ENCODE measurements around the gene RASAL2. TPM values are rescaled to one million over a fixed set of nuclear protein-coding genes. Genes with fewer than 3 reads are reported as not detected.

RASAL2 gene
- total and polyA plus RNA-seq, 2 of the 4 experiments (the other 2 are of a cell fraction) = 13.1 to 20.6 TPM

DNA sequence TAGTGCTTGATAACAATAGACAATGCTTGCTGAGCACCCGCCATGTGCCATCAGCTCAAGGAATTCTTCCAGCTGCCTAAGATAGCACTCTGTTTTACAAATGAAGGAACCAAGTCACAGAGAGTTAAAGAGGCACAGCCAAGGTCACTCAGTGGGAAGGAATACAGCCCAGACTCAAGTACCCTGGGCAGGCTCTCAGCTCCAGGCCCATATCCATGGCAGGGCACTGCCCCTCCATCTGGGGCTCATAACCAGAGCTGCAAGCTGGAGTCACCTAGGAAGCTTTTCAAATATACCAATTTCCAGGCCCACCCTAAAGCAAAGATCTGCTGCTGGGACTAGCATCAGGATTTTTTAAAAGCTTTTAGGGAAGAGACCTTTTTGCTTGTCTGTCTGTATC lies 401.3 kb downstream of the RASAL2 start:
- H2BK20ac ChIP-seq (ENCODE audit: low read depth, low read length) = no peak overlapping the region
- no peak overlapping the region for H2AK9ac ChIP-seq (replicated peaks; ENCODE audit: low read depth, low read length, poor library complexity)
- ATAC-seq (ENCODE audit: low read depth) (no peak), DNase-seq (no peak)
- no TSS peak for BruUV-seq (replicated peaks)
- H3K23ac ChIP-seq (ENCODE audit: low read depth, low read length) = no peak overlapping the region
- ChIA-PET POLR2A (ENCODE audit: unreplicated experiment) (no interaction called here), CTCF (no interaction called here)
- no peaks in the 10 kb centered on the region for H3K36me3 ChIP-seq (ENCODE audit: control insufficient read depth, insufficient read depth, low read length)
- no peak overlapping the region for H2BK120ac ChIP-seq (ENCODE audit: low read depth, low read length)
- no CpG with 5 or more reads among the region's 1 CpG for WGBS, 2 experiments (ENCODE audit: extremely low coverage in 2 of 2, insufficient read length in 1 of 2)
- no peak overlapping the region for H3K56ac ChIP-seq (ENCODE audit: extremely low read depth, insufficient read depth, low read length)
- H3K4ac ChIP-seq (ENCODE audit: low read depth, low read length) = no peak overlapping the region
- H2BK15ac ChIP-seq (ENCODE audit: low read depth, low read length) = no peak overlapping the region
- no peak overlapping the region for H2AK5ac ChIP-seq (ENCODE audit: low read depth, low read length)
- no peaks in the 10 kb centered on the region for H3K79me1 ChIP-seq (ENCODE audit: low read depth in 1 of 2, low read length in 2 of 2)
- no peak overlapping the region for H3K9ac ChIP-seq (ENCODE audit: low read depth, low read length)
- H3K4me2 ChIP-seq (ENCODE audit: low read depth, low read length) = no peak overlapping the region
- no peak overlapping the region for H4K5ac ChIP-seq (ENCODE audit: low read depth, low read length)
- H3K18ac ChIP-seq (ENCODE audit: low read depth, low read length) = no peak overlapping the region
- H4K20me1 ChIP-seq (ENCODE audit: insufficient read depth, low read length) = no peaks in the 10 kb centered on the region
- H2AFZ ChIP-seq (replicated peaks; ENCODE audit: low read length, poor library complexity) = no peak overlapping the region
- H2BK5ac ChIP-seq (ENCODE audit: low read depth, low read length, poor library complexity, severe bottlenecking) = no peak overlapping the region
- no peaks in the 10 kb centered on the region for H3K9me1 ChIP-seq (ENCODE audit: insufficient read depth, low read length)
- H3K14ac ChIP-seq (replicated peaks; ENCODE audit: low read depth, low read length) = no peak overlapping the region
- TF ChIP-seq FOS (IDR thresholded peaks at IDR 0.05; ENCODE audit: low read depth, low read length) (no peak), MXI1 (IDR thresholded peaks at IDR 0.05; ENCODE audit: borderline replicate concordance, low read depth, low read length) (no peak), SMC3 (IDR thresholded peaks at IDR 0.05; ENCODE audit: low read depth, low read length) (no peak), RFX5 (IDR thresholded peaks at IDR 0.05; ENCODE audit: low read depth, low read length) (no peak), POLR2A (IDR thresholded peaks at IDR 0.05; ENCODE audit: low read depth, low read length) (no peak), CHD1 (IDR thresholded peaks at IDR 0.05; ENCODE audit: low read depth, low read length) (no peak), BHLHE40 (IDR thresholded peaks at IDR 0.05; ENCODE audit: low read depth, low read length) (no peak)
- TF ChIP-seq, protein P1, sequence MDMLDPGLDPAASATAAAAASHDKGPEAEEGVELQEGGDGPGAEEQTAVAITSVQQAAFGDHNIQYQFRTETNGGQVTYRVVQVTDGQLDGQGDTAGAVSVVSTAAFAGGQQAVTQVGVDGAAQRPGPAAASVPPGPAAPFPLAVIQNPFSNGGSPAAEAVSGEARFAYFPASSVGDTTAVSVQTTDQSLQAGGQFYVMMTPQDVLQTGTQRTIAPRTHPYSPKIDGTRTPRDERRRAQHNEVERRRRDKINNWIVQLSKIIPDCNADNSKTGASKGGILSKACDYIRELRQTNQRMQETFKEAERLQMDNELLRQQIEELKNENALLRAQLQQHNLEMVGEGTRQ (IDR thresholded peaks at IDR 0.05; ENCODE audit: low read depth, low read length) = no peak
- no peak overlapping the region for H4K91ac ChIP-seq (ENCODE audit: insufficient read depth, low read depth, low read length)
- no peaks in the 10 kb centered on the region for H3K9me3 ChIP-seq (ENCODE audit: control insufficient read depth, insufficient read depth, low read length)
- H3K4me1 ChIP-seq (ENCODE audit: control insufficient read depth, insufficient read depth, low read length) = no peaks in the 10 kb centered on the region
- intact Hi-C loops (cut with micrococcal nuclease) = loop anchor here (10.0 kb wide), 1 partner anchor 540 kb away; no protein-coding TSS in a partner anchor
- no peak overlapping the region for H4K8ac ChIP-seq (ENCODE audit: low read depth in 2 of 2, low read length in 2 of 2)
- H3K27ac ChIP-seq (ENCODE audit: insufficient read depth, low read length) = no peak overlapping the region
- no peak overlapping the region for H3K4me3 ChIP-seq (ENCODE audit: insufficient read depth, low read depth, low read length)
- dilution Hi-C loops (cut with HindIII; ENCODE audit: low sequenced_read_pairs, unreplicated experiment) = no loop called here
- H3K27me3 ChIP-seq (ENCODE audit: control insufficient read depth, insufficient read depth, low read length) = peaks cover 3% of the 10 kb centered on the region; the same call in 1 of the 2 replicates
- in situ Hi-C loops (cut with MboI; ENCODE audit: low sequenced_read_pairs) = no loop called here
